CD14-positive monocyte (primary cell): ENCODE results near the gene MED29. TPM values are rescaled to one million over a fixed set of nuclear protein-coding genes. Genes with fewer than 3 reads are reported as not detected.

Source experiments
- DNase-seq, 3 donors: peaks; one replicate each; pipeline ENCODE4 v3.0.0-alpha.2; 2011 to 2022
- H2AFZ ChIP-seq: 2 replicates; pipeline ENCODE4 v1.6.0; 2012; ENCODE audit warnings: mild to moderate bottlenecking, low read depth, low read length, inconsistent platforms; ENCODE audit not compliant: insufficient read depth, poor library complexity, severe bottlenecking
- H3K27ac ChIP-seq, 2 donors: 1 replicate in 1 of 2; 2 replicates in 1 of 2; pipeline ENCODE4 v1.5.1; 2012 to 2013; ENCODE audit warnings: low read length in 2 of 2, control low read depth in 1 of 2, inconsistent platforms in 1 of 2, low read depth in 1 of 2, mild to moderate bottlenecking in 1 of 2
- H3K27me3 ChIP-seq, 2 donors: one replicate each; pipeline versions ENCODE4 v1.6.0 to v1.6.1; 2011 to 2013; ENCODE audit warnings: low read length in 2 of 2; ENCODE audit not compliant: control insufficient read depth in 2 of 2, insufficient read depth in 2 of 2
- H3K36me3 ChIP-seq, 2 donors: replicated peaks in 1 of 2; 1 replicate in 1 of 2; 2 replicates in 1 of 2; pipeline versions ENCODE4 v1.5.1 to v1.6.1; 2012 to 2013; ENCODE audit warnings: low read length in 2 of 2, control low read depth in 1 of 2, inconsistent platforms in 1 of 2, mild to moderate bottlenecking in 1 of 2; ENCODE audit not compliant: insufficient read depth in 2 of 2, control insufficient read depth in 1 of 2
- H3K4me1 ChIP-seq, 2 donors: 1 replicate in 1 of 2; 2 replicates in 1 of 2; pipeline versions ENCODE4 v1.5.1 to v1.6.1; 2012 to 2013; ENCODE audit warnings: low read length in 2 of 2, control low read depth in 1 of 2, inconsistent platforms in 1 of 2, mild to moderate bottlenecking in 1 of 2, moderate library complexity in 1 of 2; ENCODE audit not compliant: insufficient read depth in 2 of 2, control insufficient read depth in 1 of 2
- H3K4me2 ChIP-seq: replicated peaks from 2 replicates; pipeline ENCODE3; 2012; ENCODE audit warnings: low read length, moderate library complexity, mild to moderate bottlenecking; ENCODE audit not compliant: poor library complexity, severe bottlenecking; ENCODE audit errors: extremely low read depth
- H3K4me3 ChIP-seq, 3 experiments: fragments of 200-600 bp in 1 of 3; sonication (generic) in 1 of 3; replicated peaks in 1 of 3; 1 replicate in 2 of 3; 2 replicates in 1 of 3; pipeline ENCODE4 v1.5.1; 2011 to 2013; ENCODE audit warnings: low read length in 3 of 3, mild to moderate bottlenecking in 3 of 3, control low read depth in 2 of 3, low read depth in 2 of 3, inconsistent platforms in 1 of 3, moderate library complexity in 1 of 3
- H3K79me2 ChIP-seq: 2 replicates; pipeline ENCODE4 v1.6.0; 2012; ENCODE audit warnings: mild to moderate bottlenecking, control low read depth, inconsistent platforms, low read length, moderate library complexity; ENCODE audit not compliant: insufficient read depth
- H3K9ac ChIP-seq: 2 replicates; pipeline ENCODE4 v1.6.0; 2017; ENCODE audit warnings: low read length, mild to moderate bottlenecking; ENCODE audit not compliant: insufficient read depth, poor library complexity, severe bottlenecking
- H3K9me3 ChIP-seq, 2 donors: replicated peaks in 1 of 2; 1 replicate in 1 of 2; 2 replicates in 1 of 2; pipeline versions ENCODE4 v1.5.1 to v1.6.1; 2012 to 2013; ENCODE audit warnings: low read length in 2 of 2, control low read depth in 1 of 2; ENCODE audit not compliant: control insufficient read depth in 1 of 2, insufficient read depth in 1 of 2
- H4K20me1 ChIP-seq: 2 replicates; pipeline ENCODE4 v1.6.0; 2012; ENCODE audit warnings: mild to moderate bottlenecking, low read length, control low read depth, moderate library complexity; ENCODE audit not compliant: insufficient read depth
- H3K27ac Mint-ChIP-seq, 7 donors: one replicate each; pipeline ENCODE4 v1.8.0; 2020; ENCODE audit warnings: mild to moderate bottlenecking in 7 of 7, mixed read lengths in 7 of 7, moderate library complexity in 6 of 7, inconsistent platforms in 2 of 7
- H3K27me3 Mint-ChIP-seq, 3 donors: one replicate each; pipeline ENCODE4 v1.8.0; 2021 to 2022; ENCODE audit warnings: low read depth in 3 of 3, mild to moderate bottlenecking in 3 of 3, mixed read lengths in 3 of 3, moderate library complexity in 3 of 3, inconsistent platforms in 1 of 3
- H3K36me3 Mint-ChIP-seq, 2 donors: one replicate each; pipeline ENCODE4 v1.8.0; 2020; ENCODE audit warnings: mixed read lengths in 2 of 2, inconsistent platforms in 1 of 2, mild to moderate bottlenecking in 1 of 2
- H3K4me1 Mint-ChIP-seq: one replicate; pipeline ENCODE4 v1.8.0; 2020; ENCODE audit warnings: mild to moderate bottlenecking, mixed read lengths
- H3K4me3 Mint-ChIP-seq, 2 donors: one replicate each; pipeline ENCODE4 v1.8.0; 2020; ENCODE audit warnings: mild to moderate bottlenecking in 2 of 2, mixed read lengths in 2 of 2, moderate library complexity in 1 of 2
- H3K9me3 Mint-ChIP-seq, 7 donors: one replicate each; pipeline ENCODE4 v1.8.0; 2020 to 2022; ENCODE audit warnings: mixed read lengths in 7 of 7, mild to moderate bottlenecking in 6 of 7, moderate library complexity in 6 of 7, inconsistent platforms in 2 of 7
- WGBS: methylation state at CpG from one replicate; pipeline ENCODE4 v1.1.5; 2013; ENCODE audit warnings: missing lambda C conversion rate; ENCODE audit not compliant: insufficient coverage; 5-methylcytosine and 5-hydroxymethylcytosine counted together
- intact Hi-C, 2 donors: fragments of 100-400 bp; cut with micrococcal nuclease; formaldehyde crosslinking; loops; one replicate each; pipeline versions ENCODE4 v1.15.0 to v1.15.1; 2023
- polyA plus RNA-seq, 3 donors: library from polyadenylated mRNA; depleted of rRNA in 1 of 3; unstranded in 2 of 3; stranded (reverse) in 1 of 3; fragments of 300-500 nt in 2 of 3; fragments of >200 nt in 1 of 3; fragmentation: Illumina TruSeq in 2 of 3; gene quantifications; 1 replicate in 2 of 3; 2 replicates in 1 of 3; pipeline ENCODE4 v1.2.3, GENCODE V29; 2012 to 2021
- TF ChIP-seq, protein P1 (sequence below): fragments of 200-600 bp; IDR thresholded peaks from one replicate; pipeline ENCODE4 v1.8.0; 2022; ENCODE audit warnings: antibody characterized with exemption, mild to moderate bottlenecking

MED29 gene
- polyA plus RNA-seq, 3 donors, result 35.8 to 38.2 (median 37.0) TPM

GRCh38 chr19:39356647-39357046 lies 34.5 kb upstream of the MED29 start:
- H3K27ac ChIP-seq, result no peak overlapping the region
- Mint-ChIP-seq H3K9me3 (no peaks in the 10 kb centered on the region), H3K27me3 (peaks cover 0 to 3% (median 0%) of the 10 kb centered on the region in 3 donors), H3K36me3 (peaks cover 83 to 93% of the 10 kb centered on the region in 2 donors), H3K27ac (peak overlapping the region in 2 of 7 donors; percentile 18 to 52), H3K4me3 (no peak overlapping the region), H3K4me1 (no peaks in the 10 kb centered on the region)
- no peaks in the 10 kb centered on the region for H3K9me3 ChIP-seq
- peaks cover 13% of the 10 kb centered on the region for H4K20me1 ChIP-seq
- H3K79me2 ChIP-seq, result no peaks in the 10 kb centered on the region
- H3K4me3 ChIP-seq, result no peak overlapping the region
- no peaks in the 10 kb centered on the region for H3K4me1 ChIP-seq
- TF ChIP-seq, protein P1, sequence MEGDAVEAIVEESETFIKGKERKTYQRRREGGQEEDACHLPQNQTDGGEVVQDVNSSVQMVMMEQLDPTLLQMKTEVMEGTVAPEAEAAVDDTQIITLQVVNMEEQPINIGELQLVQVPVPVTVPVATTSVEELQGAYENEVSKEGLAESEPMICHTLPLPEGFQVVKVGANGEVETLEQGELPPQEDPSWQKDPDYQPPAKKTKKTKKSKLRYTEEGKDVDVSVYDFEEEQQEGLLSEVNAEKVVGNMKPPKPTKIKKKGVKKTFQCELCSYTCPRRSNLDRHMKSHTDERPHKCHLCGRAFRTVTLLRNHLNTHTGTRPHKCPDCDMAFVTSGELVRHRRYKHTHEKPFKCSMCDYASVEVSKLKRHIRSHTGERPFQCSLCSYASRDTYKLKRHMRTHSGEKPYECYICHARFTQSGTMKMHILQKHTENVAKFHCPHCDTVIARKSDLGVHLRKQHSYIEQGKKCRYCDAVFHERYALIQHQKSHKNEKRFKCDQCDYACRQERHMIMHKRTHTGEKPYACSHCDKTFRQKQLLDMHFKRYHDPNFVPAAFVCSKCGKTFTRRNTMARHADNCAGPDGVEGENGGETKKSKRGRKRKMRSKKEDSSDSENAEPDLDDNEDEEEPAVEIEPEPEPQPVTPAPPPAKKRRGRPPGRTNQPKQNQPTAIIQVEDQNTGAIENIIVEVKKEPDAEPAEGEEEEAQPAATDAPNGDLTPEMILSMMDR, result no peak
- H3K27me3 ChIP-seq, result no peaks in the 10 kb centered on the region
- peaks cover 84 to 95% of the 10 kb centered on the region in 2 donors for H3K36me3 ChIP-seq
- H3K4me2 ChIP-seq, result no peak overlapping the region
- 91% methylated on average over 18 of the region's 18 CpGs for WGBS
- H2AFZ ChIP-seq, result no peak overlapping the region
- no peak for DNase-seq
- intact Hi-C loops, result no loop called here
- no peak overlapping the region for H3K9ac ChIP-seq

GRCh38 chr19:39359026-39359425 lies 32.2 kb upstream of the MED29 start:
- no peaks in the 10 kb centered on the region for H4K20me1 ChIP-seq
- no peak for DNase-seq
- TF ChIP-seq, protein P1, result no peak
- H3K27ac ChIP-seq, result no peak overlapping the region
- H3K4me2 ChIP-seq, result no peak overlapping the region
- no peaks in the 10 kb centered on the region for H3K79me2 ChIP-seq
- no peak overlapping the region for H3K9ac ChIP-seq
- no peaks in the 10 kb centered on the region for H3K9me3 ChIP-seq
- no peak overlapping the region for H3K4me3 ChIP-seq
- Mint-ChIP-seq H3K27me3 (peaks cover 0 to 3% (median 0%) of the 10 kb centered on the region in 3 donors), H3K4me3 (no peak overlapping the region), H3K9me3 (no peaks in the 10 kb centered on the region), H3K36me3 (peaks cover 88 to 97% of the 10 kb centered on the region in 2 donors), H3K4me1 (no peaks in the 10 kb centered on the region), H3K27ac (no peak overlapping the region)
- intact Hi-C loops, result no loop called here
- no peaks in the 10 kb centered on the region for H3K27me3 ChIP-seq
- H2AFZ ChIP-seq, result no peak overlapping the region
- no CpG with 5 or more reads among the region's 3 CpGs for WGBS
- H3K4me1 ChIP-seq, result no peaks in the 10 kb centered on the region
- H3K36me3 ChIP-seq, result peaks cover 87 to 97% of the 10 kb centered on the region in 2 donors
